IMR-90 (cell line): ENCODE measurements around the gene TENM4. TPM values are rescaled to one million over a fixed set of nuclear protein-coding genes. Genes with fewer than 3 reads are reported as not detected.
A peak's percentile ranks its signal among the peaks of the same experiment; 100 is the strongest.

ENCODE experiments used
- ATAC-seq: fragments of 200-7000 bp; cut with Tn5 transposase; 2 replicates; pipeline ENCODE4 v1.9.1; 2020; ENCODE audit warnings: low read depth, mild to moderate bottlenecking, moderate library complexity
- BruUV-seq: library from RNA; stranded (reverse); fragments of 400-500 nt; replicated peaks from 2 replicates; lab custom pipeline; 2021; lab: Mats Ljungman, UMichigan
- CTCF ChIA-PET: fragments of 300-600 bp; formaldehyde crosslinking; extraction: SDS; loops from one replicate; lab custom pipeline; 2021; ENCODE audit warnings: antibody characterized with exemption; lab: Yijun Ruan, JAX
- POLR2A ChIA-PET: fragments of 300-600 bp; sonication (Branson Sonifier 250); formaldehyde crosslinking; loops from one replicate; lab custom pipeline; 2022; ENCODE audit warnings: antibody characterized with exemption; ENCODE audit not compliant: unreplicated experiment; lab: Charles Lee
- DNase-seq: peaks from one replicate; pipeline ENCODE4 v3.0.0; 2013
- H2AFZ ChIP-seq: replicated peaks from 2 replicates; pipeline ENCODE3; 2013; ENCODE audit warnings: low read length, mild to moderate bottlenecking; ENCODE audit not compliant: poor library complexity
- H2AK5ac ChIP-seq: 2 replicates; pipeline ENCODE4 v1.6.1; 2013; ENCODE audit warnings: low read depth, low read length, inconsistent platforms
- H2AK9ac ChIP-seq: replicated peaks from 2 replicates; pipeline ENCODE3; 2013; ENCODE audit warnings: mild to moderate bottlenecking, low read depth, low read length, moderate library complexity; ENCODE audit not compliant: poor library complexity
- H2BK120ac ChIP-seq: 2 replicates; pipeline ENCODE4 v1.6.1; 2013; ENCODE audit warnings: low read depth, low read length, inconsistent platforms
- H2BK15ac ChIP-seq: 3 replicates; pipeline ENCODE4 v1.6.1; 2013; ENCODE audit warnings: low read depth, low read length, inconsistent platforms
- H2BK20ac ChIP-seq: 2 replicates; pipeline ENCODE4 v1.6.1; 2013; ENCODE audit warnings: low read depth, mild to moderate bottlenecking, inconsistent platforms, low read length, moderate library complexity
- H2BK5ac ChIP-seq: 2 replicates; pipeline ENCODE4 v1.6.1; 2013; ENCODE audit warnings: mild to moderate bottlenecking, low read depth, low read length, inconsistent platforms; ENCODE audit not compliant: poor library complexity, severe bottlenecking
- H3K14ac ChIP-seq: replicated peaks from 2 replicates; pipeline ENCODE4 v1.6.1; 2013; ENCODE audit warnings: low read depth, low read length, inconsistent platforms
- H3K18ac ChIP-seq: 2 replicates; pipeline ENCODE4 v1.6.1; 2013; ENCODE audit warnings: low read depth, low read length, control low read depth
- H3K23ac ChIP-seq: 2 replicates; pipeline ENCODE4 v1.6.1; 2013; ENCODE audit warnings: low read depth, low read length, inconsistent platforms
- H3K27ac ChIP-seq: 2 replicates; pipeline ENCODE4 v1.5.1; 2013; ENCODE audit warnings: mild to moderate bottlenecking, control low read depth, low read length; ENCODE audit not compliant: insufficient read depth
- H3K27me3 ChIP-seq: 2 replicates; pipeline ENCODE4 v1.6.1; 2013; ENCODE audit warnings: low read length; ENCODE audit not compliant: control insufficient read depth, insufficient read depth
- H3K36me3 ChIP-seq: 2 replicates; pipeline ENCODE4 v1.6.1; 2013; ENCODE audit warnings: low read length, mixed read lengths; ENCODE audit not compliant: control insufficient read depth, insufficient read depth
- H3K4ac ChIP-seq: 2 replicates; pipeline ENCODE4 v1.6.1; 2013; ENCODE audit warnings: low read depth, low read length, inconsistent platforms
- H3K4me1 ChIP-seq: 2 replicates; pipeline ENCODE4 v1.6.1; 2013; ENCODE audit warnings: low read length, mixed read lengths; ENCODE audit not compliant: control insufficient read depth, insufficient read depth
- H3K4me2 ChIP-seq: 2 replicates; pipeline ENCODE4 v1.6.1; 2013; ENCODE audit warnings: low read depth, mild to moderate bottlenecking, control low read depth, low read length, moderate library complexity
- H3K4me3 ChIP-seq: 2 replicates; pipeline ENCODE4 v1.5.1; 2013; ENCODE audit warnings: low read depth, mild to moderate bottlenecking, control low read depth, low read length, moderate library complexity; ENCODE audit not compliant: insufficient read depth
- H3K56ac ChIP-seq: 2 replicates; pipeline ENCODE4 v1.6.1; 2013; ENCODE audit warnings: low read length, inconsistent platforms; ENCODE audit not compliant: insufficient read depth; ENCODE audit errors: extremely low read depth
- H3K79me1 ChIP-seq, 2 experiments: 2 replicates each; pipeline ENCODE4 v1.6.1; 2013; ENCODE audit warnings: low read length in 2 of 2, inconsistent platforms in 1 of 2, low read depth in 1 of 2
- H3K9ac ChIP-seq: 2 replicates; pipeline ENCODE4 v1.6.1; 2013; ENCODE audit warnings: low read depth, low read length, control low read depth
- H3K9me1 ChIP-seq: 2 replicates; pipeline ENCODE4 v1.6.1; 2013; ENCODE audit warnings: low read length, inconsistent platforms; ENCODE audit not compliant: insufficient read depth
- H3K9me3 ChIP-seq: 2 replicates; pipeline ENCODE4 v1.6.1; 2013; ENCODE audit warnings: low read length; ENCODE audit not compliant: control insufficient read depth, insufficient read depth
- H4K20me1 ChIP-seq: 2 replicates; pipeline ENCODE4 v1.6.1; 2013; ENCODE audit warnings: low read length, inconsistent platforms; ENCODE audit not compliant: insufficient read depth
- H4K5ac ChIP-seq: 2 replicates; pipeline ENCODE4 v1.6.1; 2013; ENCODE audit warnings: mild to moderate bottlenecking, low read depth, low read length, control low read depth
- H4K8ac ChIP-seq, 2 experiments: 2 replicates each; pipeline ENCODE4 v1.6.1; 2013; ENCODE audit warnings: low read depth in 2 of 2, low read length in 2 of 2, control low read depth in 1 of 2, inconsistent platforms in 1 of 2
- H4K91ac ChIP-seq: 2 replicates; pipeline ENCODE4 v1.6.1; 2013; ENCODE audit warnings: low read depth, low read length, inconsistent platforms; ENCODE audit not compliant: insufficient read depth
- BHLHE40 ChIP-seq: fragments of 150-350 bp; IDR thresholded peaks from 2 replicates; pipeline ENCODE4 v1.6.1; 2016; ENCODE audit warnings: mild to moderate bottlenecking, low read depth, low read length
- CEBPB ChIP-seq: IDR thresholded peaks from 2 replicates; pipeline ENCODE4 v1.6.1; 2012; ENCODE audit warnings: low read depth, low read length, improper control_type of control experiment
- CHD1 ChIP-seq: IDR thresholded peaks from 2 replicates; pipeline ENCODE4 v1.6.1; 2012; ENCODE audit warnings: low read depth, low read length, improper control_type of control experiment
- CTCF ChIP-seq: conservative IDR thresholded peaks from 2 replicates; pipeline ENCODE4 v1.5.1; 2012; ENCODE audit warnings: mild to moderate bottlenecking, low read depth, low read length, improper control_type of control experiment
- ELK1 ChIP-seq: fragments of 150-350 bp; IDR thresholded peaks from 2 replicates; pipeline ENCODE4 v1.6.1; 2016; ENCODE audit warnings: low read depth, mild to moderate bottlenecking, low read length, moderate library complexity, borderline replicate concordance
- FOS ChIP-seq: fragments of 150-350 bp; IDR thresholded peaks from 2 replicates; pipeline ENCODE4 v1.6.1; 2016; ENCODE audit warnings: low read depth, low read length
- MAFK ChIP-seq: IDR thresholded peaks from 2 replicates; pipeline ENCODE4 v1.6.1; 2012; ENCODE audit warnings: low read depth, low read length, improper control_type of control experiment
- MAZ ChIP-seq: IDR thresholded peaks from 2 replicates; pipeline ENCODE4 v1.6.1; 2012; ENCODE audit warnings: low read depth, mild to moderate bottlenecking, low read length, improper control_type of control experiment, moderate library complexity, borderline replicate concordance
- MXI1 ChIP-seq: IDR thresholded peaks from 2 replicates; pipeline ENCODE4 v1.6.1; 2012; ENCODE audit warnings: low read depth, mild to moderate bottlenecking, low read length, moderate library complexity, borderline replicate concordance
- NFE2L2 ChIP-seq: fragments of 150-350 bp; IDR thresholded peaks from 2 replicates; pipeline ENCODE4 v1.6.1; 2016; ENCODE audit warnings: low read depth, mild to moderate bottlenecking, low read length
- POLR2A ChIP-seq: IDR thresholded peaks from 2 replicates; pipeline ENCODE4 v1.6.1; 2012; ENCODE audit warnings: mild to moderate bottlenecking, low read depth, low read length
- RAD21 ChIP-seq: IDR thresholded peaks from 2 replicates; pipeline ENCODE4 v1.6.1; 2012; ENCODE audit warnings: low read length, improper control_type of control experiment
- RCOR1 ChIP-seq: IDR thresholded peaks from 2 replicates; pipeline ENCODE4 v1.6.1; 2012; ENCODE audit warnings: mild to moderate bottlenecking, low read length, improper control_type of control experiment; ENCODE audit not compliant: insufficient replicate concordance
- RFX5 ChIP-seq: IDR thresholded peaks from 2 replicates; pipeline ENCODE4 v1.8.0; 2012; ENCODE audit warnings: low read depth, mild to moderate bottlenecking, low read length, moderate library complexity
- SMC3 ChIP-seq: fragments of 150-350 bp; IDR thresholded peaks from 2 replicates; pipeline ENCODE4 v1.6.1; 2016; ENCODE audit warnings: low read depth, mild to moderate bottlenecking, antibody characterized with exemption, low read length, moderate library complexity
- USF2 ChIP-seq: fragments of 150-350 bp; IDR thresholded peaks from 2 replicates; pipeline ENCODE4 v1.6.1; 2017; ENCODE audit warnings: mild to moderate bottlenecking, antibody characterized with exemption, low read length, low read depth
- WGBS, 2 experiments: methylation state at CpG; one replicate each; pipeline versions ENCODE4 v1.1.5 to v1.1.7; 2013; ENCODE audit warnings: missing lambda C conversion rate in 2 of 2; ENCODE audit not compliant: insufficient read length in 1 of 2; ENCODE audit errors: extremely low coverage in 2 of 2; 5-methylcytosine and 5-hydroxymethylcytosine counted together
- dilution Hi-C: fragments of 300-500 bp; cut with HindIII; formaldehyde crosslinking; loops from one replicate; pipeline ENCODE4 v1.14.3; 2018; ENCODE audit warnings: low sequenced_read_pairs; ENCODE audit not compliant: unreplicated experiment
- in situ Hi-C: fragments of 300-500 bp; cut with MboI; formaldehyde crosslinking; loops from 3 replicates; pipeline ENCODE4 v1.14.3; 2019; ENCODE audit warnings: low sequenced_read_pairs, inconsistent platforms, mixed read lengths
- intact Hi-C: fragments of 100-400 bp; cut with micrococcal nuclease; formaldehyde crosslinking; loops from 2 replicates; pipeline ENCODE4 v1.10.0; 2022
- polyA plus RNA-seq, 3 experiments: library from polyadenylated mRNA; depleted of rRNA; stranded (reverse); fragments of >200 nt; gene quantifications; 2 replicates each; pipeline ENCODE4 v1.2.3, GENCODE V29; 2012; ENCODE audit warnings: low replicate concordance in 1 of 3
- total RNA-seq: library from RNA; depleted of rRNA; stranded (reverse); fragments of >200 nt; gene quantifications from 2 replicates; pipeline ENCODE4 v1.2.3, GENCODE V29; 2012

TENM4 gene
- total and polyA plus RNA-seq, 2 of the 4 experiments (the other 2 are of a cell fraction) = 7.4 to 9.0 TPM

GRCh38 chr11:79059141-79059540, 381.7 kb downstream of the TENM4 start:
- Histone ChIP-seq H3K18ac (no peak overlapping the region), H2BK5ac (no peak overlapping the region), H2BK20ac (no peak overlapping the region), H3K4me2 (no peak overlapping the region), H3K4ac (no peak overlapping the region; the same call in 1 of the 2 replicates), H2AFZ (no peak overlapping the region), H3K27me3 (no peaks in the 10 kb centered on the region), H3K9ac (no peak overlapping the region), H3K9me1 (0 out of 2 replicates have a peak, but pooled peaks cover 6% of the 10 kb centered on the region), H2BK15ac (no peak overlapping the region), H3K56ac (no peak overlapping the region), H3K36me3 (peaks cover under 1% of the 10 kb centered on the region; the same call in 1 of the 2 replicates), H3K23ac (no peak overlapping the region), H2BK120ac (no peak overlapping the region), H4K5ac (no peak overlapping the region), H4K8ac (no peak overlapping the region), H3K9me3 (no peaks in the 10 kb centered on the region), H3K4me3 (no peak overlapping the region), H4K20me1 (no peaks in the 10 kb centered on the region), H2AK9ac (no peak overlapping the region), H3K4me1 (peaks cover 19% of the 10 kb centered on the region), H2AK5ac (no peak overlapping the region), H3K14ac (0 out of 2 replicates have a peak overlapping the region, but pooled peaks have one; percentile 2), H3K79me1 (no peaks in the 10 kb centered on the region), H3K27ac (no peak overlapping the region), H4K91ac (no peak overlapping the region)
- dilution Hi-C loops = no loop called here
- no TSS peak for BruUV-seq
- intact Hi-C loops = loop anchor here (10.0 kb wide), 1 partner anchor 264 kb away; no protein-coding TSS in a partner anchor
- ATAC-seq (peak; percentile 10; the same call in 1 of the 2 replicates), DNase-seq (no peak)
- in situ Hi-C loops = loop anchor here (10.0 kb wide), 1 partner anchor 254 kb away; no protein-coding TSS in a partner anchor
- TF ChIP-seq RAD21 = no peak
- TF ChIP-seq FOS = no peak
- TF ChIP-seq USF2 = no peak
- no peak for TF ChIP-seq MAFK
- no peak for TF ChIP-seq ELK1
- TF ChIP-seq NFE2L2 = no peak
- TF ChIP-seq RCOR1 = no peak
- TF ChIP-seq BHLHE40 = no peak
- no peak for TF ChIP-seq MXI1
- no peak for TF ChIP-seq RFX5
- no peak for TF ChIP-seq POLR2A
- no peak for TF ChIP-seq MAZ
- no peak for TF ChIP-seq CTCF
- TF ChIP-seq CEBPB = no peak
- no peak for TF ChIP-seq CHD1
- TF ChIP-seq SMC3 = no peak
- CTCF ChIA-PET = no interaction called here
- WGBS, 2 experiments = no CpG with 5 or more reads among the region's 4 CpGs
- POLR2A ChIA-PET = no interaction called here
